DMS79 (cell line): Measurements from ENCODE around the gene MYO5B.

Experiments used
- DNase-seq: peaks from one replicate; lab custom pipeline; 2025; lab: John Stamatoyannopoulos, UW

MYO5B gene

DNA sequence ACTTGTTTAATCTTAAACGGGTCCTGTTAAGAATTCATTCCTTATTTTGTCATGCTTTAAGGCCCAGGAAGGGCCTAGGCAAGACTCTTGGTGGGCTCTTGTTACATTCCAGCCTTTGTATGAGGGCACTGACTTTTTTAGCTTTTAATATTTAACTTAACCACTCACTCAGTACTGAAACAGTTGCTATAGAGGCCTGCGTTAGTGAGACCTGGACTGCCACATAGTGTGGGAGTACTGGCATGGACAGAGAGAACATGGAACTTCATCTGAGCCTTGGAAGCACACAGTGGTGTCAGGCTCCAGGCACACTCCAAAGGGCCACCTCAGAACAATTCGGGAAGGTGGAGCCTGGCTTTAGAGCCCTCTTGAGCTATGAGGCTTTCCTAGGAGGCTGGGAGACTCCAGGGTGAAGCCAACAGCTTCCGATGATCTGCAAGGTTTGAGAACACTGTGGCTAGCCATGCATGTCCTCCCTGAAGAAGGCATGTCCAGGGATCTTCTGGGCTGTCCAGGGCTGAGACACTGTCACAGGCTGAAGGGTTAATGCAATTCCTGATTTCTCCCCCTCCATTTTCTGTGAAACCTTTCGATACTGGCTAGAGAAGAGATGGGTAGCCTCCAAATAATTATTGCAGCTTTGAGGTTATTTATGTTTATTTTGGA lies 226.2 kb downstream of the MYO5B start:
- no peak for DNase-seq

DNA sequence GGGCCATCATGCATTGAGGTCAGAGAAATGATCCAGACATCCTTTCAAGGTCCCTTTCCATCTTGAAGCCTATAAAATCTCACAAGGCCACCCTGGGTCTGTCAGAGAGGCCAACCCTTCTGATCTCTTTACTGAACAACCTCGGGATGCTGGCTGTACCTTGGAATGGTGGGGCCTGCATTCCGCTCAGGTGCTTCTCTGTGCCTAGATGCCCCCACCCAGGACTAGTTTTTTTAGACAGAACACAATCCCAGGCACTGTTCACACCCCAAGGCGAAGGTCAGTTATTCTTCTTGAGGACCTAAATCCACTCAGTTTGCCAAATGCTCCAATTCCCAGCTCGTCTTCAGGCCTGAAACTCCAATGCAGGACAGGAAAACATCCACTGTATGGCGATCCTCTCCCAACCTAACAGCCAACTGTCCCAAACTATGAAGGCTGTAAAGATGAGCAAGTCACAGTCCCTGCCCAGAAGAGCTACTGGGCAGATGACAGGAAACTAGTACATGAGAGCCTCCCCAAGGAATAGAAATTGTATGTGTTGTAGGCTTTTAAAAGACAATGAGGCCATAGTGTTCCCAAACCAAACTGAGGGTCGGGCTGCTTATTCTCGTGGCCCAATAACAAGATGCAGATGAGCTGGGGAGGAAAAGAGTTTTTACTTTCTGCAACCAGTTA lies 227.2 kb downstream of the MYO5B start:
- no peak for DNase-seq

DNA sequence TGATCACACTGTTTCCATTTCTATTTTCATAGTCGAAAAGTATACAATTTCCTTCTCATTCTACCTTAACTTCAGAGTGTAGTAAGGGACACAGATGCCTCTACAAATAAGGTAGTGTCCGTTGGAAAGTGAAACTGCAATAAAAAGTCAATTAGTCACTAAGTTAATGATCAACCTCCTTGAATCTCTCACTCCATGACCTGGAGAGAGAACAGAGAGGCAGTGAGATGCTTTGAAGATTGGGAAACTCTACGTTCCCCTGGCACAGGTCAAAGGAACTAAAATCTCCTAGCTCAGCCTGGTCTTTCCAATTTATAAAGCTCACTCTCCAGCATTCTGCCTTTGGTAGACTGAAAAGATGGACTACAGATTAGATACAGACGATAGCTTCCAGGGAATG lies 227.8 kb downstream of the MYO5B start:
- DNase-seq, result no peak

DNA sequence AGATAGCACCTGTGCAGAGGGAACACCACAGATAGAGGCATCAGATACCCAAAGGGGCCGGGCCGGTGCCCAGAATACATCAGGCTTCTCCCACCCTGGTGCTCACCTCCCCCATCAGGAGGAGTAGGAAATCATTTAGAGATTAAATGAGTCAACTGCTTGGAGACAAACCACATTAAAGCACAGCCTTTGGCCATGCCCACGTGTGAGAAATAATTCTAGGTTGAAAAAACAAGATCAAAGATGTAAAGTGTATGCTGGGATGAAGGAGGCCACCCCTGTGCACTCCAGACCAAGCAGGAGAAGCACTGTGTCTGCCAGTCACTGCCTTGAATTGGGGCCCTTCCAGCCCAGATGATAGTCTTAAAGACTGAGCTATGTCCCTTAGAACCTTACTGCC lies 228.9 kb downstream of the MYO5B start:
- DNase-seq, result no peak

DNA sequence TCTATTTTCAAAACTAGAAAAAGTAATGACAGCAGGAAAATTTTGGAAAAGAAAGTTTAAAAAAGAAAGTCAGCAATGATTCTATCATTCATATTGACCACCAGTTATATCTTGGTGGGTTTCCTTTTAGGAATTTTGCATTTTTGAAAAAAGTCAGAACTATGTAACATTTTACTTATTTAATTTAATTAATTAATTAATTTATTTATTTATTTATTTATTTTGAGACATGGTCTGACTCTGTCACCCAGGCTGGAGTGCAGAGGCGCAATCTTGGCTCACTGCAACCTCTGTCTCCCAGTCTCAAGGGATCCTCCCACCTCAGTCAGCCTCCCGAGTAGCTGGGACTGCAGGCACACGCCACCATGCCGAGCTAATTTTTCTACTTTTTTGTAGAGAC lies 231.7 kb downstream of the MYO5B start:
- no peak for DNase-seq

DNA sequence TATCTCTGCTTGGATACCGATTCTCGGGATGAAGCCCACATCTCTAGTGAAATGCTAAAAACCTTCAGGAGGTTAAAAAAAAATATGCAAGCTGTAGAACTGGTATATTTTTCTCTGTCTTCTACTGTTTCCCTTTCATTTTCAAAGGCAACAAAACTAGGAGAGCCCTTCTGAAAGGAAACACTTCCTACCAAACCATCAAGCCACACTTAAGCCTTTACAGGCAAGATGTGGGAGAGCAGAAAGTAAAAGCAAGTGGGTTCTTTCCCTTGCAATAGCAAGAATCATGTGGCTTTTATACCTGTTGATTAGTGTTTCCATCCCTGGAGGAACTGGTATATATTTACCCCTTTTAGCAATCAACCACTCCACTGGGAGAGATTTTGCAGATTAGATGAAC lies 233.7 kb downstream of the MYO5B start:
- no peak for DNase-seq

DNA sequence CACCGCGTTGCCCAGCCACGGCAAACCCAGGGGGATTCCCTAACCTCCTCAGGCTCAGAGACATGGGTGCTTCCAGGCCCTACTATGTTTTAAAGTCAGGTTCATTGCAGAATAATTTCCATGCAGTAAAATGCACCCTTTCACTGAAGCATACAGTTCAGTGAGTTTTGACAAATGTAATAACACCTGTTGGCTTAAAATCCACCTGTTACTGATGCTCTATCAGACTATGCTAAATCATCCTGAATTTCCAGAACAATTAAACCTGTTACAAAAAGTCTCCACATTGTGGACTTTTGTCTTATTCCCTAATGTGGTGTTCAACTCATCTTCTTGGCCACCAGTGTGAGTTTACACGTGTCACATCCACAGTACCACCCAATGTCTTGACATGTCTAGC lies 234.6 kb downstream of the MYO5B start:
- no peak for DNase-seq

DNA sequence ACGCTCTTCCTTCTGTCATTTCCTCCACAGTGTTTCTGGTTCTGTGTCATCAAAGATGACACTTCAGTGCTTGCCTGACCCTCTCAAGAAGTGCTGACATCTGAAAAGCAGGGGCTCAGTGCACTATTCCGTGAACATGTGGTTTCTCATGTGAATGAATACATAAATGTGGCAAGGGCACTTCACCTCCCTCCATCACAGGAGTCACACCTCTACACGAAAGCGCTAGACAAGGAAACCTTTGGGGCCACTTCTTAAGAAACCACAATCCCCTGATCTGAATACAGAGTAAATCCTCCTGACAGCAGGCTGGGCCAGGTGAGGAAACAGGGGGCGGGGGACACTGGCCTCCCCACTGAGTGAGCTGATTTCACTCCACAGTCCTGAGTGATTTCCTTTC lies 235.8 kb downstream of the MYO5B start:
- DNase-seq, result peak; percentile 50

DNA sequence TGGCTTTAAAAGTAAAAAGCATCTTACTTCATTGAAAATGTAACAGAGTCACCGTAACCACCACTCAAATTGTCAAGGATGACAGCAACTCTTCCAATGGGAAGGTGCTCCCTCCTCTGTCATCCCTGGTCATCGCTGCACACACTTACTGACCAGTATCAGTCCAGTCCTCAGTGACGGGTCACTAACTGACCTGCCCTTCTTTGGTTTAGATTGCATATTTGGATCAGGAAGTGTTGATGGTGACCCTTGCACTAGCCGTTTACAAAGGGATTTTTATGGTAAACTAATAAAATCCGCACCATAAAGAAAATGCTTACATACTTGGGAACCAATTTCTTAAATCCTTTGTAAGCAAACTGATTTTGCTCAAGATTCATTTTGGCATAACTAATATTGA lies 239.7 kb downstream of the MYO5B start:
- no peak for DNase-seq

DNA sequence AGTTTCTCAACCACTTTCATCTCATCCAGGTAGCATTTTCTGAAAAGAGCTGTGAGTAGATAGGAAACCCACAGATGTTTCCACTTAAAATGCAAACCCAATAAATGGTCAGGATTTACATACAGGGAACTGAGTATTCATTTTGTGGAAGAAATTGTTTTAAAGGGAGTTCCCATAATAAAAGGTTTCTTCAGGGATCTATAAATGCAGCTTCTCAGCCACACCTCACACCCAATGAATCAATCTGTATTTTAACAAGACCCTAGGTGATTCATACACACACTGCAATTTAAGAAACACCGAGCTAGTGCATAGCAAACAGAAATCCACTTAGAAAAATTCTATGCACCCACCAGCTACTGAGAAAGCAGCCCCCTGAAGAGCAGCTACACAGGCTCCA lies 241.6 kb downstream of the MYO5B start:
- no peak for DNase-seq

DNA sequence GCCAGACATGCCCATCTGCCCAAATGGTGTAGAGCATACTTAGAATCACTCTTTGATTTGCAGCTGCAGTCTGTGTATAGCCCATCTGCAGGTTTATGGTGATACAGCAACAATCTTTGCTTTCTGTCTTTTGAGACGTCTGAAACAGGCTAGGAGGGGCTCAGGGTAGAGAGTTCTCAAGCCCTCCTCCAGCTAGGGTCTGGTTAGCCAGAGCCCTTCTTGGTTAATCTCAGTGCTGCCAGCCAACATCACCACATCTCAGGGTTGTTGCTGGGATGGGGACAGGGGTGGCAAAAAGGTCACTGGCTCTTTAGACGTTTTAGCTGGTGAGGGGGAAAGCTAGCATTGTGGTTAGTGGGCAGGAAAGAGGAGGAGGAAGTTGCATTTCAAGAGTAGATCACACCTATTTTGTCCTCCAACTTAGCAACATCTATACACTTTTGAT lies 245.0 kb downstream of the MYO5B start:
- DNase-seq, result no peak

DNA sequence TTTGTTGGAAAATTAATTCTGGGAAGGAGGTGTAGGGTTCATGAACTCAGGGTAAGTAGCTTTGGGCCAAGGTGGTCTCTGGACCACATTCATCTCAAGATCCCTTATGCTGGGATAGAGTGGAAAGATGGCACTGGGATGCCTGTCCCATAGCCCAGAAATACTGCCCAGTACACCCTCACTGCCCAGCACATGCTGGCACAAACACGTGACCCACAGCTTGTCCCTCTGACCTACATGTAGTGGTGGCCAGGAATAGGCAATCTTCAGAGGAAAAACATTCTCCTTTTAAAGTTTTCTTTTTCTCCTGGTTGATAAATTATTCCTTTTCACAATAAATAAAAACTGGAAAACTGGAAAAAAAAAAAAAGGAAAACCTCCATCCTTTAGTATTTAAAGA lies 246.0 kb downstream of the MYO5B start:
- no peak for DNase-seq

DNA sequence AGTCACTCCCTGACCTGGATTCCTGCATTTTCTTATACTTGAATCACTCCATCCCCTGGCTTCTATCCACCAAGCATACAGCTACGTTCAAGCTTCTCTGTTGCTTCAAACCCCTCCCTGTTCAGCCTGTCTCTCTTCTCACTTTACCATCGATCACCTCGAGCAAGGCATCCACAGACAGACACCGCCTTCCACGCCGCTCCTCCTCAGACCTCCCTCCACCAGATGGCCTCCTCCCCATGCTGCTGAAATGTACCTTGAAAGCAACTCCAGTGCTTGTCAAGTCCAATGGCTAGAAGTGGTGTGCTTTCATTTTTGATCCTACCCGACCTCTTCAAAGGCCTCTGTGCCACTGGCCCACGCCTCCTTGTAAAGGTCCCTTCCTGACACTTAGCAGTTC lies 250.3 kb downstream of the MYO5B start:
- DNase-seq, result no peak

DNA sequence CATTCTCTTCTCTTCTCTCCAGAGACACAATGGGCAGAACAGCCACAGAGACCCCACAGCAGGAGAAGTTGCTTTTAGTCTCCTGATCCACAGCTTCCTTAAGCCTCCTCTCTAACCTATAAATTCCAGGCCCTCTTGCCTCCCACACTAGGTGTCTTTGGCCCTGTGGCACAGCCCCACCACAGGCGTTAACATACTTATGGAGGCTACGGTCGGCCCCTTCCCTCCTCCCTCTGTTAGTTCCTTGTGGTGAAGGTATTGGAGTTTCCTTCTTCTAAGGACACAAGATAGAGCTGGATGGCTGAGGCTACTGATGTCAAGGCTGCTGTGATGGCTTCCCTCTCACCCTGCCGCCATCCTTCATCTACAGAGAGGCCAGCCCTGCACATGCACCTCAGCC lies 258.1 kb downstream of the MYO5B start:
- DNase-seq, result no peak

DNA sequence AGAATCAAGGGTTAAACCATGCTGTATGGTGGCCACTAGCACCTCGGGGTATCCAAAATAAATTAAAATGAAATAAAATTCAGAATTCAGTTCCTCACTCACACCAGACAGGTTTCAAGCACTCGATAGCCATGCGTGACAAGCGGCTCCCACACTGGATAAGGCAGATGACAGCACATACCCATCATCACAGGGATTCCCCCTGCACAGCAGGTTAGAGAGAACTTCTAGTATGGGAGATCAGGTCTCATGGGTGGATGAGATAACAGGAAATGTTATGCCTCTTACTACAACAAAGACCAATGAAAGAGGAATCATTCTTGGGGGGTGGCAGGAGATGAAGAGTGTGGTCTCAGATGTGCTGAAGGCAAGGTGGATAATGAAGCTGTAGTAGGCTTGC lies 259.7 kb downstream of the MYO5B start:
- no peak for DNase-seq

DNA sequence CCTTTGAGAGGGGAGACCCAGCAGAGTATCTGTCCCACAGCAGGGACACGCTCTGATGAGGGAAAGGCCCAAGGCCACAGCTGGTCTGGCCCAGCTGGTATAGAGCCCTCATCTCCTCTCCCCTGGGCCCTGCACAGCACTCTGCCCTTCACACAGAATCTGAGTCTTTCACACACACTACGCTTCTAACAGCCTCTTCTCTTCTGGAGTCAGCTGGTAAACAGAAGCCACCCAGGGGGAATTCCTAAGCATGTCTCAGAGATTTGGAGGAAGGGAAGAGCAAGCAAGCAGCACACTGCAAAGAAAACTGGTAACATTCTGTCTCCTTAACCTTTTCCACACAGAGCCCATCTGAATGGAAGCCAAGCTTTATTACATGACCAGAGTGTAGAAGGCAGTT lies 260.5 kb downstream of the MYO5B start:
- DNase-seq, result no peak

DNA sequence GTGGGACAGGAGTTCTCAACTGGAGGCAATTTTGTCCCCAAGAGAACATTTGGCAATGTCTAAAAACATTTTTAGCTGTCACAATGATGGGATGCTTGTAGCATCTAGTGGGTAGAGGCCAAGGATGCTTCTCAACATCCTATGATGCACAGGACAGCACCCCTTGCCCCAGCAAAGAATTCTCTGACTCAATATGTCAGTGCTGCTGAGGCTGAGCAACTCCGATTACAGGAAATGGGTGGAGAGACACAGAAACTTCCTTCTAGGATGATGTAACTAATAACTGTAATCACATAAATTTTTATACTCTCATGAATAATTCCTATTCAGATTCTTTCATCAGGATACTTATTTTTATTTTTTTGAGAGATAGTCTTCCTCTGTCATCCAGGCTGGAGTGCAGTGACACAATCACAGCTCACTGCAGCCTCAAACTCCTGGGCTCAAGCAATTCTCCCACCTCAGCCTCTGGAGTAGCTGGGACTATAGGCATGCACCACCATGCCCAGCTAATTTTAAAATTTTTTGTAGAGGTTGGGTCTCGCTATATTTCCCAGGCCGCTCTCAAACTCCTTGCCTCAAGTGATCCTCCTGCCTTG lies 261.3 kb downstream of the MYO5B start:
- DNase-seq, result no peak

DNA sequence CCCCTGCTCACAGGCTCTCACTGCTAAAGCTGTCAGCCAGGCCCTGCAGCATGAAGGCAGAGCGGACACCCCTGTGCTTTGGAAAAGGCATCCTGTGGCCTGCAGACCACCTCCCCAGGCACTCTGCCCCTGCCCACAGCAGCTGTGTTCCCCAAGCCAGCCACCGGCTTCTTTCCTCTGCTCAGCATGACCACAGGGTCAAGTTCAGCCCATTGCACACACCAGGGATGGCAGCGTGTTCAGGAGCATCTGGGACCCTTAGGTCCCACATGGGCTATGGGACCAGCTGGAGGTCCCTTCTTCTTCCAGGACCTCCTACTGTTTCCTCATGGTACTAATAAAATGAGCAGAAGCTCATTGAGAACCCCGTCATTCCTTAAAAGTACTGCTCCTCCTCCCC lies 263.2 kb downstream of the MYO5B start:
- no peak for DNase-seq

DNA sequence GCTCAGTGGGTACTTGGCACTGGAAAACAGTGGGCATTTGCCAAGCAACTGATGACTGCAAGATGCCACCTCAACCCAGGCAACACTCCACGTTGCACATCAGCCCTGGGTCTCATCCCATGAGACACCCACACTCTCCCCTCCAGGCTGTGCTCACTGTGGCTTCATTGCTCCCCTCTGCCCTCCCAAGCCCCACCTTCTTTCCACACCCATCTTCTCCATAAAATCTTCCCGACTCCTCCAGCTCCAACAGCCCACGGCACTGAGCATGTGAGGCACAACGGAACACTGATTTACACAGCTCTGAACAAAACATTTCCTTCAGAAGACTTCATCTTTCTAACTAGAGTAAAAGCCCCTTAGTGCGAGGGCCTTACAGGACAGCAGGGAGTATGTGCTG lies 263.8 kb downstream of the MYO5B start:
- DNase-seq, result no peak

DNA sequence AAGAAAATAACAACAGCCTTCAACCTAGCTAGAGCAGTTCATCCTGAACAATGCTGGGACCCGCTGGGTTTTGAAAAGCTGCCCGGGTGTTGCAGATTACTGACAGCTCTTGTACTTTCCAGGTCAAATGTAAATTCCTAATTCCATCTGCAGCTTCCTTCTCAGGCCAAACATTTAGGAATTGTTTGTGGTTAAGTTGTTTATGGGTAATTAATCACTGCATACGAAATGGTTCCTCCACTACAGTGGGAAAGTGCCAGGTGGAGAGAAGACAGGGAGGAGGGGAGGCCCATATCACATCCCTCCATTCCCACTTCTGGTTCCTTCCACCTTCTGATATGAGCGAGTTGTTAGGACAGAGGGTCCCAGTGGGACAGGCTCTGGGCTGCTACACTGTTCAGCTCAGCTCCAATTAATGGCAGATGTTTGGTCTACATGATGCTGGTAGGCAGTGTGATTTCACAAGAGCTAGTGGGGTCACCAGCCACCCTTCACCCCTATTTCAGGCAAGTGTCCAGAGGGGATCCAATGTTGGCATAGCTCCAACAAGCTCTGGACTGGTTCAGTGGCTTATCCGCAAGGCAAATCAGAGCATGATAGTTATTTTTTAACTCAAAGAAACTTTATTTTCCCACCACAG lies 268.7 kb downstream of the MYO5B start:
- peak; percentile 65 for DNase-seq

DNA sequence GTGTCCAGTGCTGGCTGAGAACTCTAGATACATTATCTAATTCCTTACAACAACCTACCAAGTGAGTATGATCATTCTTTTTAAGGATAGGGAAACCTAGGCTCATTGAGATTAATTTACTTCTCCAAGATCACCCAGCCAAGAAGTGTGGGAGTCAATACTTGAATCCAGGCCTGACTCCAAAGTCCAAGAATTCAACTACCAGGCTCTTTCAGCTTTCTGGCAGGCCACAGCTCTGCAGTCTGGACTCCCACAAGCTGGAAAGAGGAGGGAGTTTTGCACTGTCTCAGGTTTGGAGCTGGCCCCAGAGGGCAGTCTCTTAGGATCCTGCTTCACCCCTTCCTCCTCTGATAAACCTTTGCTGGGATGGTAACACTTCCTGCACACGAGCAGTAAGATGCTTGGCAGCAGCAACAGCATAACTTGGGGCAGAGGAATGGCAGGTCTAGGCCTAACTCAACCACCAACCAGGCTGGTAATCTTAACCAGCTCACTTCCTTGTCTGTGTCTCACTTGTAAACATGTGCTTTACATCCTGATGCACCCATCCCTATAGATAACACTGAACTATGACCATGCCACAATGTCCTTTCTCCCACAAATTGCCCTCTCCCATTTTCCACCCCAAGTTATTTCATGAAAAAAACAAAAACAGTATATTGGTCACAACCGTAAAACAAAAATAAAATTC lies 270.5 kb downstream of the MYO5B start:
- DNase-seq, result no peak

DNA sequence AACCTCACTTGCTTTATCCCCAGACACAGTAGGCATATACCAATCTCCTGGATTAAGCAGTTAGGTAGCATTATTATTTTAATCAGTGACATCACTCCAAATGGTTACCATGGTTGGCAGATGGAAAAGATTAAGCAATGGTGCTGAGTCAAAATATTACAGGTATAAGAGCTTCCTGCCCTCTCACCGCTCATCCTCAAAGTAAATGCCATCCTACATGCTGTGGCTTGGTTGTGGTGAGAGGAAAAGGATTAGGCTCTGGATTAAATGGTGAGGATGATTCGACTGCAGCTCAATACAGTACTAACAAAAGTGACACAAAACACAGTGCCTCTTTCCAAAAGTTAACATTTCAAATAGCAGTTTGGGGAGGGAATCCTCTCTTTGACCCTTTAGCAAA lies 272.7 kb downstream of the MYO5B start:
- DNase-seq, result no peak
